HG03457 (cell line): ENCODE data around the gene SNX32.
"Not testable (repeated sequence)": the region's sequence is repeated elsewhere in the genome, so short reads cannot be mapped to it uniquely, and the experiment has no call there.

Experiments
- ATAC-seq: cut with Tn5 transposase; IDR thresholded peaks from one replicate; pipeline ENCODE4 v1.9.1; 2021; ENCODE audit warnings: moderate number of reproducible peaks; ENCODE audit not compliant: unreplicated experiment

SNX32 gene

DNA sequence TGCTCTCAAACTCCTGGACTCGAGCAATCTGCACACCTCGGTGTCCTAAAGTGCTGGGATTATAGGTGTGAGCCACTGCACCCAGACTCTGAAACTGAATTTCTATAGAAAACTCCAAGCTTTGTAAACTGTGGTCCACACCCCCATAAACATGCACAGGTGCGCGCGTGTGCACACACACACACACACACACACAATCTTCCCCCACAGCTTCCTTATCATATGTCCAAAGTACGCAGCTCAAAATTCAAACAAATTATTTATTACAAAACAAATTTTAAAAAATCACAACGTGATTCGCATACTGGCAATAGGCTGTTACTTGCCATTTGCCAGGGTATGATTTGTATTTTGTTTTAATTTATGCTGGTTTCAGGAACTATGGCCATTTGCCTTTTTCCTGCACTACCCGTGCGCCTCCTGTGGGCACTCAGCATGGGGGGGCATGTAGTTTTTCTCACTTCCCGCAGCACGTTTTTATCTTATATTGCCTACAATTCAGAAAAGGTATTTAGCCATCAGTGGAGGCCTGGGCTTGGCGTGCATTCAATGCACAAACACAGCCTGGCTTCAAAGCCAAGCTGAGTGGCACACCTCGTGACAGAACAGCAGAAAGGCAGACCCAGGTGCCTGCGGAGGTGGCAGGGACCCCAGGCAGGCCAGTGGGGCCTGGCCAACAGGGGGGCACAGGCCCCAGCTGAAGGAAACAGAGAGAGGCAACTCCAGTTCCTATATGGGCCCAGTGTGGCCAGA is 10.8 kb upstream of the SNX32 start:
- ATAC-seq = no peak

GRCh38 chr11:65826984-65827735 is 6.6 kb upstream of the SNX32 start:
- no peak for ATAC-seq

- no peak for ATAC-seq
Observed at GRCh38 chr11:65829459-65829858, 4.3 kb upstream of the SNX32 start.

- ATAC-seq = not testable (repeated sequence)
Observed at GRCh38 chr11:65832231-65832630, 1.5 kb upstream of the SNX32 start.

- ATAC-seq = no peak
Observed at GRCh38 chr11:65834202-65834601, 439 bp downstream of the SNX32 start.

- ATAC-seq = no peak
Observed at GRCh38 chr11:65842144-65842543, 8.4 kb downstream of the SNX32 start.

GRCh38 chr11:65843811-65844210 is 10.0 kb downstream of the SNX32 start:
- no peak for ATAC-seq

DNA sequence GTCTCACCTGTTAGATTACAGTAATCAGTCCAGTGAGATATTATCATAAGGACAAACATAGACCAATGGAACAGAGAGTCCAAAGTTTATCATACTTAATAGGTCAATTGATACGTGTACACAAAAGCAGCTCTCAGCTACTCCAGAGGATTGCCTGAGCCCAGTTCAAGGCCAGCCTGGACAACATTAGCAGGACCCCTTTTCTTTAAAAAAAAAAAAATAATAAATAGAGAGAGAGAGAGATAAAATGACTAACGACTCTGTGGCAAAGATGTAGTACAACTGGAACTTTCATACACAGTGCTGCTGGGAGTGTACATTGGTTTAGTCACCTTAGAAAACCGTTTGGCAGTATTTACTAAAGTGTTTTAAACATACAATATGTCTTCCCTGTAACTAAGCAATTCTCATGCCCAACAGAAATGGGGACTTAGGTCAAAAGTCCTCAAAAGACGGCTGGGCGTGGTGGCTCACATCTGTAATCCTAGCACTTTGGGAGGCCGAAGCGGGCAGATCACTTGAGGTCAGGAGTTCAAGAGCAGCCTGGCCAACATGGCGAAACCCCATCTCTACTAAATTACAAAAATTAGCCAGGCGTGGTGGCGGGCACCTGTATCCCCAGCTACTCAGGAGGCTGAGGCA is 10.6 kb downstream of the SNX32 start:
- ATAC-seq = no peak

GRCh38 chr11:65847746-65848145 is 14.0 kb downstream of the SNX32 start:
- ATAC-seq = no peak

DNA sequence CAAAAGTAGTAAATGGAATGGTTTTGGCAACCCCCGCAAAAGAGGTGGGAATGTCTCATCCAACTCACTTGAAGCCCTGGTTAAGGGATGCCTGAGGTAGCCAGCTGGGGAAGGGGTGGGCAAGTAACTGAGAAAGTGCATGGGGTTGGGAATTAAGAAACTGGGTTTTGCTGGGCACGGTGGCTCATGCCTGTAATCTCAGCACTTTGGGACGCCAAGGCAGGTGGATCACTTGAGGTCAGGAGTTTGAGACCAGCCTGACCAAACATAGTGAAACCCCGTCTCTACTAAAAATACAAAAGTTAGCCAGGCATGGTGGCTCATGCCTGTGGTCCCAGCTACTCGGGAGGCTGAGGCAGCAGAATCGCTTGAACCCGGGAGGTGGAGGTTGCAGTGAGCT is 14.9 kb downstream of the SNX32 start:
- not testable (repeated sequence) for ATAC-seq

- ATAC-seq = no peak
Observed at GRCh38 chr11:65849366-65849765, 15.6 kb downstream of the SNX32 start.

DNA sequence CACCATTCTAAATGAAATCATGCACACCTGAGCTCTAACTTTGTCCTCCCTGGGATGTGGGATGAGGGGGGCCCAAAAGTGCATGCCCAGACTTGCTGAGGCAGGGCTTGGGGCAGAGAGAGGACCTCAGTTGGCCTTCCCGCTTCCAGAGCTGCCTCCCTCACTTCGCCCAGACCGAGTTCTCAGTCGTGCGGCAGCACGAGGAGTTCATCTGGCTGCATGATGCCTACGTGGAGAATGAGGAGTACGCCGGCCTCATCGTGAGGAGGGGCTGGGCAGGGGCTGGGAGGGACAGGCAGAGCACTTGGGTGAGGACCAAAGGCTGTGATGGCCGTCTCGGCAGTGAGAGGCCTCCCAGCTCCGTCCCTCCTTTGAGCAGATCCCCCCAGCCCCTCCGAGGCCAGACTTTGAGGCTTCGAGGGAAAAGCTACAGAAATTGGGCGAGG is 16.0 kb downstream of the SNX32 start:
- ATAC-seq = no peak

DNA sequence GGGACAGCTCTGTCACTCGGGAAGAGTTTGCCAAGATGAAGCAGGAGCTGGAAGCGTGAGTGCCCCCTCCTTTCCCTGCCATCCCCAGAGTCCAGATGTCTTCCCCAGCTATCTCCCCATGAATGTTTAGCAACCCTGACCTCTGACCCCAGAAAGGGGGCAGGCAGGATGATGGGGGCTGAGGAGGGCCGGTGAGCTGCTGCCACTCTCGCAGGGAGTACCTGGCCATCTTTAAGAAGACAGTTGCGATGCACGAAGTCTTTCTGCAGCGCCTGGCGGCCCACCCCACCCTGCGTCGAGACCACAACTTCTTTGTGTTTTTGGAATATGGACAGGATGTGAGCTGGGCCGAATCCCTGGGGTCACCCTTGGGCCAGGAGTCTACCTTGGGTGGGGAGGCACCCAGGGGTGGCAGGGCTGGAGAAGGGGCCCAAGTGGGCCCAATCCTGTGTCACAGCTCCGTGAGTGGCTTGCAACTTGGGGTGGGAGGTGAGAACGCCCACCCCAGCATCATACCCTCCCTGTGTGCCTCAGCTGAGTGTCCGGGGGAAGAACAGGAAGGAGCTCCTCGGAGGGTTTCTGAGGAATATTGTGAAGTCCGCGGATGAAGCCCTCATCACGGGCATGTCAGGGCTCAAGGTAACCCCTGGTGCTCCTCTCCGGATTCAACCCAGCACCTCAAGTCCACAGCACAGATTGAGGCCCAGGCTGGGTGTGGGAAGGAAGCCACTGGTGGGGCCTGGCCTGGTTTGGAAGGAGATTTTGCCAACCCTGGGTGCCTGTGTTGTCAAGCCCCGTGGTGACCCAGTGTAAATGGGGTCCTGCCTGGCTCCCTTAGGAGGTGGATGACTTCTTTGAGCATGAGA is 16.7 kb downstream of the SNX32 start:
- no peak for ATAC-seq

GRCh38 chr11:65851083-65851579 is 17.4 kb downstream of the SNX32 start:
- ATAC-seq = no peak

DNA sequence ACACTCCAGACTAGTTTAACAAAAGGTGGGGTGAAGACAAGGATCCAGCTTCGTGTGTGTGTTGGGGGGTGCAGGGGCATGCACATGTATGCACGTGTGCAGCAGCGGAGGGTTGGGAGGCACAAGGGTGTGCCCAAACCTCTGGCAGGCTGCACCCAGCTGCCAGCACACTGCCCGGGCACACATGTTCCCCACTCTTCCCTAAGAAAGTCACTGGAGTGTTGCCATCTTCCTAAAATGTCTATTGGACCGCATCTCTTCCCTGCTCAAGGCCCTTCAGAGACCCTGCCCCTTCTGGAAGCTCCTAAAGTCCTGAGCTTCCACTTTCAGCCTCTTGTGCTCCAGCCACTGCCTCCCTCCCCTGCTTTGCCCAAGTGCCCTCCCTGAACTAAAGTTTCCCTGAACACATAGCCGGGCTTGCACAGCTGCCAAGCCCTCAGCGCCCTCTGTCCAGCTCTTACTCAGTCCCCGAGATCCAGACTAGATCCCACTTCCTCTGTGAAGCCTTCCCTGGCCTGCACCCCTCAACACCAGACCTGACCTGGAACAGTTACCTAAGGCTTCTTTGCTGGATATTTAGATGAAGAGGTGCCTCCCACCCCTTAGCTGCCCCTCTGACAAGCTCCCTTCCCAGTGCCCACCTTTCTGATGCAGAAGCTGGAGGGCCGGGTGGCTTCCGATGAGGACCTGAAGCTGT is 18.2 kb downstream of the SNX32 start:
- no peak for ATAC-seq

- ATAC-seq = no peak
Observed at GRCh38 chr11:65852508-65853245, 18.9 kb downstream of the SNX32 start.

DNA sequence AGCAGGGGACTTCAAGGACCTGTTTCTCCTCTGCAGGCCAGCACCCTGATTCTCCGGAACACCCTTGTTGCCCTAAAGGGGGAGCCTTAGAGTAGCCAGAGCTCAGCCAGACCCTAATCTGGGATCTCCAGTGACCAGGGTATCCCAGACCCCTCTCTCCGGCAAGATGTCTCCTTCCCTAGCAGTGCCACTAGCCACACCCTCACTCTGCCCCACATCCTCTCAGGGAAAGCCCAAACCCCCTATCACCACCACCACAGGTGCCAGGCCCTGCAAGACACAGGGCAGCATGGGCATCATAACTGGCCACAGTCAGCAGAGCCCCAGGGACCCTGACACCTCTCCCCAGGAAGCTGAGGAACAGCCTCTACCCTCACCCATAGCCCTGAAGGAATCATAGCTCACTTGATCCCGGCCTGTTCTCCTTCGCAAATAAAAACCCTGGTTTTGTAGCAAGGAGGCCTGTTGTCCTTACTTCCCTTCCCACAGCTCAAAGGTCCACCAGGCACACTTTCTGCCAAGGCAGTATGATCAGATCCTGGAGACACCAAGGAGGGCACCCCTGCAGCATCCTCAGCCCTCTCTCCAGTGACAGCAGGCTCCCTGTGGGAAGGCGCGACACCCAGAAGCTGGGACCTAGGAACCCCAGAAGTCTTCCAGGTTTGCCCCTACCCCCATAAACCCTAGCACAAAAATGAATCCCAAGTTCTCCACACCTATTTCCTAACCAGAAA is 19.6 kb downstream of the SNX32 start:
- no peak for ATAC-seq

GRCh38 chr11:65854161-65854592 is 20.4 kb downstream of the SNX32 start:
- no peak for ATAC-seq
